T47D (cell line): Measurements from ENCODE around the gene UGT2A2.

ENCODE experiments used
- DNase-seq, 2 experiments: peaks; one replicate each; pipeline versions ENCODE4 v3.0.0 to v3.0.0-alpha.2; 2011 to 2012; ENCODE audit warnings: low read depth in 1 of 2, low spot score in 1 of 2
- JUND ChIP-seq: IDR thresholded peaks from 2 replicates; pipeline ENCODE4 v1.6.1; 2012; ENCODE audit warnings: low read depth
- in situ Hi-C: cut with HindIII; loops from 2 replicates; pipeline ENCODE4 v1.10.0; 2016; ENCODE audit warnings: low sequenced_read_pairs, low pct_unique_long_range_greater_than_20kb

Gene UGT2A2

DNA sequence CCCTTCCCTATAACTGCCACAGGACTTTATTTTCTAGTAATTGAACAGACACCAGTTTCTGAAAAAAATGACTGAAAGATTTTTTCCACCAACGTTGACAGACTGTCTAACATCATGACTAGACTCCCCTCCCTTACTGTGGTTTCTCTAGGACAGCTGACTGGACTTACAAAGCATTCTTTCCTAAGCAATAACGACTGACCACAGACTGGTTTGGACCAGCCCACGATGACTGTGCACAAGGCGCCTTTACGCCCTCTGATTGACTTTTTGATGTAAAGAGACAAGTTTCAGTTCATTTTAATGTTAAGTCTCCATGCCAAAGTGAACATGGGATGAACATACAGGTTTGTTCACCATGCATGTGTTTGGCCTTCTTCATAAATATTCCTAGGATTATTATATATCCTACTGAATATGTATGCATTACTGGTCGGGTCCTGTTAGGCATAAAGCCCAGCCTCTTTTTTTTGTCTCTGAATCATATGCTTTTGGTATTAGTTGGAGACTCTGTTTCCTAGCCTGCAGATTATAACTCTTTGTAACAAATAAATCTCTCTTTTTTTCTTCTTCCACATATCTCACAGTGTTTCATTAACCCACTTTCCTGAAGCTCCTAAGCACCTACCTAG lies 93.2 kb downstream of the UGT2A2 start:
- no peak for TF ChIP-seq JUND
- DNase-seq = no peak
- in situ Hi-C loops = no loop called here
